Keratinocyte (primary cell): ENCODE data around the gene IGHMBP2.

Experiments used
- CTCF ChIP-seq, 3 experiments: IDR thresholded peaks in 1 of 3; conservative IDR thresholded peaks in 1 of 3; optimal IDR thresholded peaks in 1 of 3; 2 replicates in 2 of 3; 3 replicates in 1 of 3; pipeline versions ENCODE3 to v1.5.1; 2011; ENCODE audit warnings: low read length in 3 of 3, mild to moderate bottlenecking in 3 of 3, moderate library complexity in 2 of 3, control low read depth in 1 of 3, inconsistent platforms in 1 of 3; ENCODE audit not compliant: insufficient read depth in 2 of 3; ENCODE audit errors: extremely low read depth in 1 of 3
- EZH2 ChIP-seq: IDR thresholded peaks from one replicate; pipeline ENCODE4 v1.6.1; 2012; ENCODE audit warnings: inconsistent platforms, mild to moderate bottlenecking, low read length, moderate library complexity

- TF ChIP-seq CTCF (optimal IDR thresholded peaks at IDR 0.05 in 1 of 3, IDR thresholded peaks at IDR 0.05 in 1 of 3, conservative IDR thresholded peaks at IDR 0.05 in 1 of 3; ENCODE audit: extremely low read depth in 1 of 3, insufficient read depth in 2 of 3, low read length in 3 of 3) (no peak), EZH2 (no peak)
These were observed 45.2 kb downstream of the IGHMBP2 start for GRCh38 chr11:68948935-68949334.
